ENCODE results near the gene LOXHD1.

The LOXHD1 gene, protein sequence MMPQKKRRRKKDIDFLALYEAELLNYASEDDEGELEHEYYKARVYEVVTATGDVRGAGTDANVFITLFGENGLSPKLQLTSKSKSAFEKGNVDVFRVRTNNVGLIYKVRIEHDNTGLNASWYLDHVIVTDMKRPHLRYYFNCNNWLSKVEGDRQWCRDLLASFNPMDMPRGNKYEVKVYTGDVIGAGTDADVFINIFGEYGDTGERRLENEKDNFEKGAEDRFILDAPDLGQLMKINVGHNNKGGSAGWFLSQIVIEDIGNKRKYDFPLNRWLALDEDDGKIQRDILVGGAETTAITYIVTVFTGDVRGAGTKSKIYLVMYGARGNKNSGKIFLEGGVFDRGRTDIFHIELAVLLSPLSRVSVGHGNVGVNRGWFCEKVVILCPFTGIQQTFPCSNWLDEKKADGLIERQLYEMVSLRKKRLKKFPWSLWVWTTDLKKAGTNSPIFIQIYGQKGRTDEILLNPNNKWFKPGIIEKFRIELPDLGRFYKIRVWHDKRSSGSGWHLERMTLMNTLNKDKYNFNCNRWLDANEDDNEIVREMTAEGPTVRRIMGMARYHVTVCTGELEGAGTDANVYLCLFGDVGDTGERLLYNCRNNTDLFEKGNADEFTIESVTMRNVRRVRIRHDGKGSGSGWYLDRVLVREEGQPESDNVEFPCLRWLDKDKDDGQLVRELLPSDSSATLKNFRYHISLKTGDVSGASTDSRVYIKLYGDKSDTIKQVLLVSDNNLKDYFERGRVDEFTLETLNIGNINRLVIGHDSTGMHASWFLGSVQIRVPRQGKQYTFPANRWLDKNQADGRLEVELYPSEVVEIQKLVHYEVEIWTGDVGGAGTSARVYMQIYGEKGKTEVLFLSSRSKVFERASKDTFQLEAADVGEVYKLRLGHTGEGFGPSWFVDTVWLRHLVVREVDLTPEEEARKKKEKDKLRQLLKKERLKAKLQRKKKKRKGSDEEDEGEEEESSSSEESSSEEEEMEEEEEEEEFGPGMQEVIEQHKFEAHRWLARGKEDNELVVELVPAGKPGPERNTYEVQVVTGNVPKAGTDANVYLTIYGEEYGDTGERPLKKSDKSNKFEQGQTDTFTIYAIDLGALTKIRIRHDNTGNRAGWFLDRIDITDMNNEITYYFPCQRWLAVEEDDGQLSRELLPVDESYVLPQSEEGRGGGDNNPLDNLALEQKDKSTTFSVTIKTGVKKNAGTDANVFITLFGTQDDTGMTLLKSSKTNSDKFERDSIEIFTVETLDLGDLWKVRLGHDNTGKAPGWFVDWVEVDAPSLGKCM (N-terminal part only)

DNA sequence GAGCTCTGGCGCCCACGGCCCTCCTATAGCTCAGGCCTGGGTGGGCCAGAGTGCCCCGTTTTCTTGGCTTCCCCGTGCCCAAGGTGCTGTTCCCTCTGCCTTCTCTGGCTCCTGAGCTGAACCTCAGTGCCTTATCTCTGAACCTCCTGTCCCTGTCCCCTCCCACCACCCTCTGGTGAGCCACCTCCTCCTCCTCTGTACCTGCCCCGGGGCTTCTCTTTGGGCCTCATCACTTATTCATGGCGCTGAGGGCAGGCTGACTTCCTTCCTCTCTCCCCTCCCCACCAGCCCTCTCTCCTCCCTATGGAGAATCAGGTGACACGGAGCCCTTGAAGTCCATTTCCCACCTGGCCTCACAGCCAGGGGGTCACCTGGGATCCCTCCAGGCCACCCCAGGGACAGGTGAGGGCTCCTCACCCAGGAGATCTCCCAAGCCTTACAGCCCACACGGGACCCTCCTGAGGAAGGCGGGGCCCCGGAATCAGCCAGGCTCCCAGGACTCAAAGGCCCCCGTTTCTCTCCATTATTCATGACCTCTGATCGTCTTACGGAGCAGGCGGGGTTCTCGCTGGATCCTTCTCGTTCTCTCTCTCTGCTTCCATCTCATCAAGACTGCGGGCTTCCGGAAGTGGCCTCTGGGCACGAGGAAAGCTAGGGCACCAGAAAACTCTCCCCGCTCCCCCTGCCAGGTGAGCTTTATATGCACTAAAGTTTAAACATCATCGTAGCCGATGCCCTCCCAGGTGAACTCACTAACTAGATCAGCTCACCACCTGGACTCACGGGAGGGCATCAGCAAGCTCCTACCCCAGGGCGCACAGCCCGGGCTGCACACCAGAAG, at the start of gene LOXHD1:
Gene LOXHD1 (minus strand): TSS at position 106 of the 841 bp plus-strand sequence. CDS start 187 bp downstream, outside the sequence.
- POLR2A ChIA-PET (ENCODE audit: low non-redundant PET), result no interaction called here
- DNase-seq (ENCODE audit: low spot score), result no peak
- CTCF ChIA-PET, result interaction anchor here (0.6 to 2.4 kb wide), 12 partner anchors 9 to 1898 kb away, joined by 3 to 11 read pairs (median 4); no protein-coding TSS in a partner anchor
- TF ChIP-seq, protein P1, sequence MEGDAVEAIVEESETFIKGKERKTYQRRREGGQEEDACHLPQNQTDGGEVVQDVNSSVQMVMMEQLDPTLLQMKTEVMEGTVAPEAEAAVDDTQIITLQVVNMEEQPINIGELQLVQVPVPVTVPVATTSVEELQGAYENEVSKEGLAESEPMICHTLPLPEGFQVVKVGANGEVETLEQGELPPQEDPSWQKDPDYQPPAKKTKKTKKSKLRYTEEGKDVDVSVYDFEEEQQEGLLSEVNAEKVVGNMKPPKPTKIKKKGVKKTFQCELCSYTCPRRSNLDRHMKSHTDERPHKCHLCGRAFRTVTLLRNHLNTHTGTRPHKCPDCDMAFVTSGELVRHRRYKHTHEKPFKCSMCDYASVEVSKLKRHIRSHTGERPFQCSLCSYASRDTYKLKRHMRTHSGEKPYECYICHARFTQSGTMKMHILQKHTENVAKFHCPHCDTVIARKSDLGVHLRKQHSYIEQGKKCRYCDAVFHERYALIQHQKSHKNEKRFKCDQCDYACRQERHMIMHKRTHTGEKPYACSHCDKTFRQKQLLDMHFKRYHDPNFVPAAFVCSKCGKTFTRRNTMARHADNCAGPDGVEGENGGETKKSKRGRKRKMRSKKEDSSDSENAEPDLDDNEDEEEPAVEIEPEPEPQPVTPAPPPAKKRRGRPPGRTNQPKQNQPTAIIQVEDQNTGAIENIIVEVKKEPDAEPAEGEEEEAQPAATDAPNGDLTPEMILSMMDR (conservative IDR thresholded peaks at IDR 0.05; ENCODE audit: low read depth), result no peak
- no peak within 1 kb of the TSS for H3K27ac ChIP-seq

DNA sequence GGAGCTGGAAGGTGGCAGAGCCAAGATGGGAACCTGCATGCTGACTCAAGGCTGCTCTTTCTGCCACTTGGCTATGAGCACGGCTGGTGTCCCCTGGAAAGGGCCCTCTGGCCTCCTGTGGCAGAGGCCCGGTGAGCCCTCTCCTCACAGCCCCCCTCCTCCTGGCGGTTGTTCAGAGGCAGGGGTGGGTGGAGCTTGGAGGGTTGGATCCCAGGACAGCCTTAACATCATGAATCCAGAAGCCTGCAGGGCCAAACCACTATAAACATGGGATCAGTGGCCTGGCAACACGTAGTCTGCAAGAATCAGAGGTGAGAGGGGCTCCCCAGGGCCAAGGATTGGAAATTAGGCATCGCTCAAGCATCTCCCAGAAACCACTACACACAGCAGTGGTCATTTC, 48.5 kb upstream of the LOXHD1 start:
- DNase-seq (ENCODE audit: low spot score), result no peak
- ChIA-PET CTCF (no interaction called here), POLR2A (ENCODE audit: low non-redundant PET) (no interaction called here)
- H3K27ac ChIP-seq, result no peak overlapping the region
- TF ChIP-seq, protein P1 (conservative IDR thresholded peaks at IDR 0.05; ENCODE audit: low read depth), result no peak

DNA sequence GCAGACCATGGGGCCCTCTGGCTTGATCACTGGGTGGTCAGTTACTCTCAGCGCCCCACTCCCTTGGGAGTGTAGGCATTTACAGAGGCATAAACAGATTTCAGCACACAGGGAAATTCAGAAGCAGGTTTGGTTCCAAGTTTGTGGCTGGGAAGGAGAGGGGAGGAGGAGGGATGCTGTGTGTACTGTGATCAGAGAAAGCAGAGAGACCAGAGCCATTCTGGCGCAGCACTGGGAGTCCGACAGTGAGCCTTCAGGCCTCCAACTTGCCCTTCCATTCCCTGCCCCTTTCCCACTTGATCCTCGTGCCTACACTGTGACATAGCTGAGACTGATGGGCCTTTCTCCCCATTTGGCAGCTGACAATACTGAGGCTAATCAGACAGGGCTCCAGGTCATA, 47.8 kb upstream of the LOXHD1 start:
- DNase-seq (ENCODE audit: low spot score), result no peak
- ChIA-PET CTCF (no interaction called here), POLR2A (ENCODE audit: low non-redundant PET) (no interaction called here)
- no peak overlapping the region for H3K27ac ChIP-seq
- TF ChIP-seq, protein P1 (conservative IDR thresholded peaks at IDR 0.05; ENCODE audit: low read depth), result no peak

DNA sequence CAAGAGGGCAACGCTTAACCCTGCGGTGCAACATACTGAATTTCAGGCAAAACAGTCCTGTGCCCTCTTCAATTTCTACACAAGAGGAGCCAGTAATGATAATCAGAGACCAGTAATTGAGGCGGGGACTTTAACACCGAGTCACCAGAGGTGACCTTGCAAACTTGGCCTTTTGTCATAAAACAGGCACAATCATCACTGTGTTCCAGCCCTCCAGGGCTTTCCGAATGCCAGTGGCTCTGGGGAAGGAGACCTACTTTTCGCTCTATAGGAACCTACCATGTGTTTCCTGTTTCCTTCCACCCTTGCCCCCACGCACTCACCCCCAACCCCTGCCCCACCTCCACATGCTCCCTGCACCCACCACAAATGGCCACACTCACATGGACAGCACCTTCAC, 47.2 kb upstream of the LOXHD1 start:
- DNase-seq (ENCODE audit: low spot score), result no peak
- TF ChIP-seq, protein P1 (conservative IDR thresholded peaks at IDR 0.05; ENCODE audit: low read depth), result no peak
- ChIA-PET CTCF (no interaction called here), POLR2A (ENCODE audit: low non-redundant PET) (no interaction called here)
- H3K27ac ChIP-seq, result no peak overlapping the region

DNA sequence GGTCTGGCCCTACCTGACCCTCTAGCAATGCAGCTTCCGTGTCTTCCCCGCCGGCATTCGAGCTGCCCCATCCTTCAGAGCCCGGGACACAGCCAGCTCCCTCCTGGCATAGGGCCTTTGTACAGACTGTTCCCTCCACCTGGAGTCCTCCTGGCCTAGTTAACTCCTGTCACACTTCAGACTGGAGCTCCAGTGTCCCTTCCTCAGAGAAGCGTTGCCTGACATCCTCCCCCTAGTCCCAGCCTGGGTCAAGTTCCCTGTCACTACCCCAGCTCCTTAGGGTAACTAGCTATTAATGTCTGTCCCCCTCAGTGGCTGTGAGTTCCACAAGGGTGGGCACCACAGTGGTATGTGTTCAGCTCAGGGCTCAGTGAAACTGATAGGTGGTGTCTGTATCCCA, 45.5 kb upstream of the LOXHD1 start:
- no peak for DNase-seq (ENCODE audit: low spot score)
- H3K27ac ChIP-seq, result no peak overlapping the region
- TF ChIP-seq, protein P1 (conservative IDR thresholded peaks at IDR 0.05; ENCODE audit: low read depth), result no peak
- ChIA-PET CTCF (interaction anchor here (0.5 to 0.6 kb wide), 2 partner anchors 16 to 39 kb away, joined by 3 read pairs; no protein-coding TSS in a partner anchor), POLR2A (ENCODE audit: low non-redundant PET) (no interaction called here)

Data from RWPE1 (cell line).